HepG2 (cell line): Measurements from ENCODE around the gene SEMA4F. TPM values are rescaled to one million over a fixed set of nuclear protein-coding genes. Genes with fewer than 3 reads are reported as not detected.

Experiments
- ATAC-seq: fragments of 200-7000 bp; cut with Tn5 transposase; 3 replicates; pipeline ENCODE4 v1.9.1; 2020; ENCODE audit warnings: mild to moderate bottlenecking, moderate library complexity
- BruUV-seq: library from RNA; stranded (reverse); fragments of 400-500 nt; replicated peaks from 2 replicates; lab custom pipeline; 2021; lab: Mats Ljungman, UMichigan
- CTCF ChIA-PET: fragments of 300-600 bp; formaldehyde crosslinking; extraction: SDS; loops from one replicate; lab custom pipeline; 2021; ENCODE audit warnings: low total read pairs, inconsistent platforms, low intra/inter-chr PET ratio; lab: Yijun Ruan, JAX
- POLR2A ChIA-PET: fragments of 350-600 bp; sonication (Branson Sonifier 250); formaldehyde crosslinking; loops from one replicate; lab custom pipeline; 2020; ENCODE audit warnings: antibody characterized with exemption, inconsistent platforms; lab: Yijun Ruan, JAX
- DNase-seq: peaks from one replicate; pipeline ENCODE4 v3.0.0-alpha.2; 2015; ENCODE audit warnings: low spot score
- FAIRE-seq: peaks from 3 replicates; lab custom pipeline; 2011; peaks lifted over from hg19 to GRCh38; lab: Jason Lieb, UNC
- H2AFZ ChIP-seq: one replicate; pipeline ENCODE4 v1.6.1; 2011; ENCODE audit warnings: low read length, inconsistent platforms
- H3K27ac ChIP-seq: fragments of 300-600 bp; 3 replicates; pipeline ENCODE4 v1.8.0; 2011; ENCODE audit warnings: mixed run types, mild to moderate bottlenecking, mixed read lengths, low read length, inconsistent platforms; ENCODE audit not compliant: insufficient read depth; ENCODE audit errors: extremely low read length
- H3K27me3 ChIP-seq, 2 experiments: fragments of 200-600 bp in 1 of 2; 2 replicates in 1 of 2; 3 replicates in 1 of 2; pipeline versions ENCODE4 v1.6.0 to v1.8.0; 2011; ENCODE audit warnings: low read length in 2 of 2, mild to moderate bottlenecking in 2 of 2, moderate library complexity in 2 of 2, inconsistent platforms in 1 of 2; ENCODE audit not compliant: insufficient read depth in 2 of 2, control insufficient read depth in 1 of 2
- H3K36me3 ChIP-seq, 2 experiments: fragments of 200-600 bp in 1 of 2; replicated peaks in 1 of 2; 2 replicates in 1 of 2; 3 replicates in 1 of 2; pipeline versions ENCODE4 v1.5.1 to v1.8.0; 2011; ENCODE audit warnings: low read length in 2 of 2, inconsistent platforms in 1 of 2; ENCODE audit not compliant: insufficient read depth in 2 of 2, control insufficient read depth in 1 of 2
- H3K4me1 ChIP-seq: 2 replicates; pipeline ENCODE4 v1.5.1; 2012; ENCODE audit warnings: low read length, inconsistent platforms; ENCODE audit not compliant: insufficient read depth
- H3K4me2 ChIP-seq: 2 replicates; pipeline ENCODE4 v1.6.0; 2011; ENCODE audit warnings: low read depth, low read length, inconsistent platforms
- H3K4me3 ChIP-seq, 3 experiments: fragments of 200-600 bp in 1 of 3; sonication (generic), shearing (Covaris generic) in 1 of 3; replicated peaks in 1 of 3; 2 replicates each; pipeline ENCODE4 v1.5.1; 2011 to 2016; ENCODE audit warnings: low read length in 3 of 3, inconsistent platforms in 2 of 3, low read depth in 2 of 3, mild to moderate bottlenecking in 2 of 3, control low read depth in 1 of 3, mixed read lengths in 1 of 3; ENCODE audit not compliant: insufficient read depth in 1 of 3
- H3K79me2 ChIP-seq: one replicate; pipeline ENCODE4 v1.6.1; 2011; ENCODE audit warnings: low read length, inconsistent platforms; ENCODE audit not compliant: insufficient read depth
- H3K9ac ChIP-seq: 2 replicates; pipeline ENCODE4 v1.6.0; 2011; ENCODE audit warnings: mild to moderate bottlenecking, low read depth, low read length, inconsistent platforms; ENCODE audit not compliant: insufficient read depth
- H3K9me3 ChIP-seq: 2 replicates; pipeline ENCODE4 v1.5.1; 2012; ENCODE audit warnings: mild to moderate bottlenecking, low read length
- H4K20me1 ChIP-seq: 2 replicates; pipeline ENCODE4 v1.6.0; 2011; ENCODE audit warnings: inconsistent platforms, mild to moderate bottlenecking, low read length, moderate library complexity; ENCODE audit not compliant: insufficient read depth
- CBX5 ChIP-seq: sonication (generic); formaldehyde crosslinking; IDR thresholded peaks from 2 replicates; pipeline ENCODE4 v1.4.0; 2020; ENCODE audit warnings: missing genetic modification reagents, borderline replicate concordance
- CTCF ChIP-seq: sonication (generic); formaldehyde crosslinking; IDR thresholded peaks from 2 replicates; pipeline ENCODE4 v1.5.0; 2020; ENCODE audit warnings: mild to moderate bottlenecking, missing genetic modification reagents, moderate library complexity
- E2F1 ChIP-seq: sonication (generic); formaldehyde crosslinking; IDR thresholded peaks from 2 replicates; pipeline ENCODE4 v1.5.0; 2020; ENCODE audit warnings: missing genetic modification reagents
- FOXP1 ChIP-seq, 2 experiments: fragments of 450-650 bp in 1 of 2; IDR thresholded peaks; 2 replicates each; pipeline ENCODE4 v1.6.1; 2017 to 2018; ENCODE audit warnings: antibody characterized with exemption in 1 of 2
- GATAD1 ChIP-seq: IDR thresholded peaks from 2 replicates; pipeline ENCODE4 v1.6.1; 2016; ENCODE audit warnings: missing genetic modification reagents, missing compliant biosample characterization
- GPBP1L1 ChIP-seq: sonication (generic); formaldehyde crosslinking; IDR thresholded peaks from 2 replicates; pipeline ENCODE4 v1.5.0; 2020; ENCODE audit warnings: mild to moderate bottlenecking, missing genetic modification reagents
- HNRNPUL1 ChIP-seq: fragments of 200-400 bp; formaldehyde crosslinking; IDR thresholded peaks from 2 replicates; pipeline ENCODE4 v1.6.1; 2017; ENCODE audit warnings: low read depth, mild to moderate bottlenecking, low read length, moderate library complexity
- MXD3 ChIP-seq: IDR thresholded peaks from 2 replicates; pipeline ENCODE4 v1.6.1; 2016; ENCODE audit warnings: mild to moderate bottlenecking, missing biosample characterization, missing genetic modification reagents
- SIN3A ChIP-seq: IDR thresholded peaks from 2 replicates; pipeline ENCODE4 v1.6.1; 2011; ENCODE audit warnings: low read depth, mild to moderate bottlenecking, control low read depth, low read length, borderline replicate concordance
- TCF7L2 ChIP-seq: IDR thresholded peaks from 2 replicates; pipeline ENCODE4 v1.6.1; 2011; ENCODE audit warnings: mild to moderate bottlenecking, low read depth, low read length, moderate library complexity
- WIZ ChIP-seq: sonication (generic); formaldehyde crosslinking; IDR thresholded peaks from 2 replicates; pipeline ENCODE4 v1.5.1; 2020; ENCODE audit warnings: mild to moderate bottlenecking, missing genetic modification reagents
- ZBTB43 ChIP-seq: sonication (generic); formaldehyde crosslinking; conservative IDR thresholded peaks from 2 replicates; pipeline ENCODE4 v1.4.0; 2020; ENCODE audit warnings: missing genetic modification reagents
- ZKSCAN1 ChIP-seq: fragments of 150-350 bp; IDR thresholded peaks from 2 replicates; pipeline ENCODE4 v1.6.1; 2014; ENCODE audit warnings: low read length
- ZNF253 ChIP-seq: sonication (generic); formaldehyde crosslinking; IDR thresholded peaks from 2 replicates; pipeline ENCODE4 v1.8.0; 2022; ENCODE audit warnings: mild to moderate bottlenecking, missing genetic modification reagents, borderline replicate concordance
- ZNF34 ChIP-seq: sonication (generic); formaldehyde crosslinking; IDR thresholded peaks from 2 replicates; pipeline ENCODE4 v1.4.0; 2020; ENCODE audit warnings: mild to moderate bottlenecking, missing genetic modification reagents, borderline replicate concordance
- ZNF44 ChIP-seq: sonication (generic); formaldehyde crosslinking; IDR thresholded peaks from 2 replicates; pipeline ENCODE4 v1.5.1; 2020; ENCODE audit warnings: mild to moderate bottlenecking, missing genetic modification reagents
- ZNF674 ChIP-seq: sonication (generic); formaldehyde crosslinking; IDR thresholded peaks from 2 replicates; pipeline ENCODE4 v1.5.0; 2020; ENCODE audit warnings: low read depth, mild to moderate bottlenecking, missing genetic modification reagents
- ZNF770 ChIP-seq: sonication (generic); formaldehyde crosslinking; IDR thresholded peaks from 2 replicates; pipeline ENCODE4 v1.5.0; 2020; ENCODE audit warnings: mild to moderate bottlenecking, missing genetic modification reagents
- WGBS: methylation state at CpG from one replicate; pipeline ENCODE4 v1.1.6; 2017; ENCODE audit warnings: low lambda C conversion rate; 5-methylcytosine and 5-hydroxymethylcytosine counted together
- in situ Hi-C: cut with HindIII; loops from 2 replicates; pipeline ENCODE4 v1.10.0; 2017; ENCODE audit warnings: low pct_unique_long_range_greater_than_20kb; ENCODE audit not compliant: extremely low pct_ligation_motif_present
- intact Hi-C: fragments of 100-400 bp; cut with micrococcal nuclease; formaldehyde crosslinking; loops from one replicate; pipeline ENCODE4 v1.10.0; 2022; ENCODE audit not compliant: unreplicated experiment
- polyA plus RNA-seq, 8 experiments: library from polyadenylated mRNA; depleted of rRNA in 3 of 8; stranded (reverse) in 7 of 8; unstranded in 1 of 8; fragments of >200 nt; fragmentation: Illumina TruSeq in 4 of 8; extraction: Trizol in 4 of 8; gene quantifications; 2 replicates each; pipeline versions ENCODE4 v1.2.1 to v1.2.3, GENCODE V29; 2011 to 2016; ENCODE audit warnings: low read depth in 4 of 8, missing spikeins in 1 of 8, mixed read lengths in 1 of 8; ENCODE audit not compliant: insufficient read depth in 1 of 8
- total RNA-seq, 5 experiments: library from RNA; depleted of rRNA; stranded (reverse); fragments of >200 nt; fragmentation: Illumina TruSeq; extraction: Trizol; gene quantifications; 2 replicates each; pipeline ENCODE4 v1.2.3, GENCODE V29; 2016; ENCODE audit warnings: low read depth in 1 of 5

The SEMA4F gene
- total and polyA plus RNA-seq, 2 of the 13 experiments (the other 11 are each of a cell fraction or from before 2014, with no cell fraction given), result 7.1 to 10.3 TPM

- ChIA-PET CTCF (no interaction called here), POLR2A (no interaction called here)
- in situ Hi-C loops, result no loop called here
- peaks cover 0 to 2% of the 10 kb centered on the region in 2 experiments; a peak in 1 of 5 replicates for H3K27me3 ChIP-seq
- H3K4me2 ChIP-seq, result no peak overlapping the region
- no peaks in the 10 kb centered on the region; a peak in 1 of 5 replicates for H3K36me3 ChIP-seq
- intact Hi-C loops, result no loop called here
- ATAC-seq (no peak), FAIRE-seq (no peak), DNase-seq (no peak)
- no TSS peak for BruUV-seq
- no peak overlapping the region for H3K4me3 ChIP-seq
- no peak overlapping the region for H2AFZ ChIP-seq
- H3K9me3 ChIP-seq, result no peaks in the 10 kb centered on the region
- H3K79me2 ChIP-seq, result no peaks in the 10 kb centered on the region
- WGBS, result 94% methylated on average over 1 of the region's 1 CpG
- H4K20me1 ChIP-seq, result no peaks in the 10 kb centered on the region
- H3K27ac ChIP-seq, result no peak overlapping the region
- peaks cover 19% of the 10 kb centered on the region for H3K4me1 ChIP-seq
- no peak overlapping the region for H3K9ac ChIP-seq
- no peak for TF ChIP-seq HNRNPUL1
- TF ChIP-seq ZBTB43 (CRISPR knock-in tag), result no peak
- no peak for TF ChIP-seq FOXP1 (IDR thresholded peaks at IDR 0.05)
- TF ChIP-seq FOXP1 (CRISPR knock-in tag; IDR thresholded peaks at IDR 0.05), result no peak
- TF ChIP-seq CBX5 (CRISPR knock-in tag), result no peak
- TF ChIP-seq ZNF770 (CRISPR knock-in tag), result no peak
- TF ChIP-seq E2F1 (CRISPR knock-in tag), result no peak
- no peak for TF ChIP-seq ZNF674
- no peak for TF ChIP-seq GPBP1L1 (CRISPR knock-in tag)
- TF ChIP-seq ZNF34, result no peak
- no peak for TF ChIP-seq MXD3 (CRISPR knock-in tag)
- TF ChIP-seq TCF7L2, result no peak
- no peak for TF ChIP-seq SIN3A
- TF ChIP-seq GATAD1 (CRISPR knock-in tag), result no peak
- TF ChIP-seq ZKSCAN1, result no peak
- no peak for TF ChIP-seq WIZ (CRISPR knock-in tag)
- TF ChIP-seq ZNF44 (CRISPR knock-in tag), result no peak
- TF ChIP-seq ZNF253 (CRISPR knock-in tag), result no peak
- TF ChIP-seq CTCF (CRISPR knock-in tag), result no peak
Observed at GRCh38 chr2:74655579-74655978, 1.5 kb downstream of the SEMA4F start.
